NCI-H1417 (cell line): ENCODE measurements around the gene KRT72.
"Not testable (repeated sequence)": the region's sequence is repeated elsewhere in the genome, so short reads cannot be mapped to it uniquely, and the experiment has no call there.

ENCODE experiments used
- DNase-seq, 3 experiments: peaks; one replicate each; lab custom pipeline; 2025; lab: John Stamatoyannopoulos, UW

Gene KRT72

GRCh38 chr12:52606581-52607218 lies 5.4 kb upstream of the KRT72 start:
- DNase-seq, result no peak

DNA sequence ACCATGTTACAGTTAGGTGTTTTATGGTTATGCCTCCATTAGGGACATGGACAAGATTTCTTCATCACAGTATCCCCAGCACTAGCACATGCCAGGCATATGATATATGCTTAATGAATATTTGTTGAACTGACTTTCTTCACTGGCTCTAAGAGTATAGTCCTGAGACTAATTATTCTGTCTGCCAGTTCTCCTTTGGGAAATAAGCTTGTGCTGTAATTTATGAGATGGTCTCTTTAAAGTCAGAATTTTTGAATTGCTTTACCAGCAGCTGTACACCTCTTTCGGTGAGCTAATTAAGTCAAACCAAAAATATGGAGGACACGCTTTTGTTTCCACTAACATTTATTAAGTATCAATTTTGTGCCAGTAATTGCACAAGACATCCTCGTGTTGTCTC lies 4.8 kb upstream of the KRT72 start:
- no peak for DNase-seq

- DNase-seq, result no peak
Observed at GRCh38 chr12:52605542-52605941, 4.3 kb upstream of the KRT72 start.

- no peak for DNase-seq
Observed at GRCh38 chr12:52604859-52605258, 3.6 kb upstream of the KRT72 start.

DNA sequence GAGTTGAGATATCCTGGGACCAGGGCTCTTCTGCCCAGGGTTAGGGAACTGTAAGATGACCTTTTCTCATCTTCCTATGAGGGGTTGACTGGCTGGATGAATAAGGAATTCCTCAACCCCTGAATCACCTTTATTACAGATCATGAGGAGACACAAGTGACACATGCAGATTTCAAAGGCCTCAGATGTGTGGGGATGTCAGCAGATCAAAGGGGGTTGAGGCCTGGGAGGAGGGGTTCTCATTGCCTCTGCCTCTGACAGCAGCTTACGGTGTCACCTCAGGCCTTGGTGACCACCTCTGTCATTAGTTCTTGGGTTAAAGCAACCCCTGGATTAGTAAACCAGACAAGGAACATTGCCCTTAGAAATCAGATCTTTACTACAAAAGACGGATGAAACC lies 2.1 kb upstream of the KRT72 start:
- no peak for DNase-seq

- DNase-seq, result no peak
Observed at GRCh38 chr12:52602552-52602951, 1.3 kb upstream of the KRT72 start.

DNA sequence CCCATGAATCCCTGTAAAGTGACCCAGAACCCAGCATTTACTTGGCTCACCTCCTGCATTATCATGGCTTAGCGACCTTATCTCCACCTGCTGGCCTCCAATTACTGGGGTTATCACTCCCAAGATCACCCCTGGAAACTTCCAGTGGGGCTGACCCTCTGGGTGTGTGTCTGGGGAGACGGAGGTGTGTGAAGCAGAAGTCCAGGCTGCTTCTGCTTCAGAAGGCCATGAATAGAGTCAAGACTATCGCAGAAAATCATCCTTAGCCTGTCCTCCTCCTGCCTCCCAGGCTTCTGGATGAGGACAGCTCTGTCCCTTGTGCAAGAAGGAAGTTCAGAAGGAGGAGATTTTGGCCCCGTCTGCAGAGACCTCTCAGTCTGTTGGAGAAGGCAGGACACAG lies 408 bp upstream of the KRT72 start:
- DNase-seq, result no peak

GRCh38 chr12:52600475-52600874 lies 788 bp downstream of the KRT72 start:
- DNase-seq, result no peak

GRCh38 chr12:52600071-52600470 lies 1.2 kb downstream of the KRT72 start:
- DNase-seq, result no peak

GRCh38 chr12:52598966-52599365 lies 2.3 kb downstream of the KRT72 start:
- no peak for DNase-seq

GRCh38 chr12:52594237-52594636 lies 7.0 kb downstream of the KRT72 start:
- not testable (repeated sequence) for DNase-seq

DNA sequence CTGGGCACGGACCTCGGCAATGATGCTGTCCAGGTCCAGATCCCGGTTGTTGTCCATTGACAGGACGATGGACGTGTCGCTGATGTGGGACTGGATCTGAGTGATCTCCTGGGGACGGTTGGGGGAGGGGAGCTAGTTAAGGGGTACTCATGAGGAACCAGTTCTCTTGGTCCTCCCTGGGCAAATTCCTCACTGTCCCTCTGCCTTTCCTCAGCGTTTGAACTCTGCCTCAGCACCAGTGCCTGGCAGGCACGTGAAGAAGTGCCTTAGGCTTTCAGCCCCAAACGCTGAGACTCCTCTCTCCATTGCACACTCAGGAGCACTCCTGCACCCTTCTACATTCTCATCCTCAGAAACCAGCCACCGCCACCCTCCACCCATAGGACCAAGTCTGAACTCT lies 9.7 kb downstream of the KRT72 start:
- DNase-seq, result no peak

- no peak for DNase-seq
Observed at GRCh38 chr12:52590021-52590420, 11.2 kb downstream of the KRT72 start.

DNA sequence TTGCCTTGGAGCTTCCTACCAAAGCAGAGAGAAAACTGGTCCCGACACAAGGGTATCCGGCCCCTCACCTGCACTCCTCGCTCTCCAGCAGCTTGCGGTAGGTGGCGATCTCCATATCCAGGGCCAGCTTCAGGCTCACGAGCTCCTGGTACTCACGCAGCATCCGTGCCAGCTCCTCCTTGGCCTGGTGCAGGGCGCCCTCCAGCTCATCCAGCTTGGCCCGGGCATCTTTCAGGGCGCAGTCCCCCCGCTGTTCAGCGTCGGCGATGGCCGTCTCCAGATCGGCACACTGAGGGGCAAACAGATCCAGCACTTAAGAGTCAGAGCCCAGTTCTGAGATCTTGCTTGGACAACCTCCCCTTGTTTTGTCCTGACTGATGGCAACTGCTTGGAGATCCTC lies 13.7 kb downstream of the KRT72 start:
- no peak for DNase-seq

- DNase-seq, result no peak
Observed at GRCh38 chr12:52585946-52586345, 15.3 kb downstream of the KRT72 start.

DNA sequence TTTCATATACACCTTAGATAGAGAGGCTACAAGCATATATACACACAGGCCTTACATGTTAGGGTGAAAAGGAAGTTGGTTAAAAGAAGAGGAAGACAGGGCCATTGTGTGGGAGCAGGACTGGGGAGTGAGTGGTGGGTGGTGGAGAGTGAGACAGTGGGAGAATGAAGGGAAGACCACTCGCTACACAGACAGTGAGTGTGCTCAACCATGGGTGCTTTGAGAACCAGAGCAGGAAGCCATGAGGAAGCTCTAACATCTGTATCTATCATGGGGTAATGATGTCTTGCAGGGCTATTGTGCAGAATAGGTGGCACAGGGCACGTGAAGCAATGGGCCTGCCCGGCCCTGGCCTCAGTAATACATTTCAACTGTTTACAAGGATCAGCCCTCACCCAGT lies 16.2 kb downstream of the KRT72 start:
- no peak for DNase-seq

- no peak for DNase-seq
Observed at GRCh38 chr12:52584156-52584682, 17.0 kb downstream of the KRT72 start.

GRCh38 chr12:52582971-52583456 lies 18.2 kb downstream of the KRT72 start:
- DNase-seq, result peak; percentile 64 to 92 (median 80)

- no peak for DNase-seq
Observed at GRCh38 chr12:52582486-52582885, 18.8 kb downstream of the KRT72 start.

- peak in 2 of 3 experiments; percentile 20 to 29 for DNase-seq
Observed at GRCh38 chr12:52581481-52581880, 19.8 kb downstream of the KRT72 start.

DNA sequence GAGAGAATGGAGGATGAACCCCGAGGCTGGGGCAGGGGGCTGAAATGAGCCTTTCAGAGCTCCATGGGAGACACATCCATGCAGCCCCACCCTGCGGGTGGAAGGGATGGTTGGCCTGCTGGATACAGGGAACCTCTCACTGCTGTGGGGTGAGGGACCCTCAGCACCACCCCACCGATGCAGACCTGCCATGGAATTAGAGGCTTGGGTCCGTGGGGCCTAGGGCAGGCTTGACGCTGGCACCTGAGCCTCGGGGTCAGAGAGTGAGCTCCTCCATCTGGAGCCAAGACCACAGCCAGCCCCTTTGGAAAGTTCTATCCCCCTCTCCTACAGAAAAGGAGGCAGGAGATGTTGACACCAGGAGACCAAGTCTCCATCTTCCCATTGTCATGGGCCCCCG lies 20.2 kb downstream of the KRT72 start:
- no peak for DNase-seq

- DNase-seq, result peak in 2 of 3 experiments; percentile 58 to 83
Observed at GRCh38 chr12:52580496-52580895, 20.8 kb downstream of the KRT72 start.

- no peak for DNase-seq
Observed at GRCh38 chr12:52579468-52580465, 21.5 kb downstream of the KRT72 start.
